HEK293 (cell line): ENCODE data around the gene LRRTM4.

Experiments used
- CTCF ChIA-PET: fragments of 350-600 bp; formaldehyde crosslinking; extraction: SDS; loops from one replicate; lab custom pipeline; 2021; ENCODE audit warnings: antibody characterized with exemption; lab: Yijun Ruan, JAX
- POLR2A ChIA-PET: fragments of 300-600 bp; formaldehyde crosslinking; extraction: SDS; loops from one replicate; lab custom pipeline; 2020; ENCODE audit warnings: antibody characterized with exemption, inconsistent platforms; lab: Yijun Ruan, JAX
- H3K27ac ChIP-seq: fragments of 200-500 bp; sonication (Bioruptor generic); 2 replicates; pipeline ENCODE4 v1.5.1; 2014; ENCODE audit warnings: low read depth, low read length, control low read depth, inconsistent platforms; ENCODE audit errors: extremely low read depth
- H3K36me3 ChIP-seq, 2 experiments: fragments of 200-500 bp in 1 of 2; sonication (Bioruptor generic) in 1 of 2; 1 replicate in 1 of 2; 2 replicates in 1 of 2; pipeline ENCODE4 v1.5.1; 2014 to 2017; ENCODE audit warnings: inconsistent platforms in 2 of 2, low read length in 2 of 2; ENCODE audit not compliant: control insufficient read depth in 2 of 2, insufficient read depth in 1 of 2
- H3K4me1 ChIP-seq: fragments of 200-500 bp; sonication (Bioruptor generic); 2 replicates; pipeline ENCODE4 v1.5.1; 2014; ENCODE audit warnings: mild to moderate bottlenecking, low read length, inconsistent platforms; ENCODE audit not compliant: control insufficient read depth, insufficient read depth
- H3K4me3 ChIP-seq: 2 replicates; pipeline ENCODE4 v1.5.1; 2011; ENCODE audit warnings: low read depth, mild to moderate bottlenecking, control low read depth, low read length, moderate library complexity
- H3K9me3 ChIP-seq: fragments of 200-500 bp; sonication (Bioruptor generic); 2 replicates; pipeline ENCODE4 v1.5.1; 2014; ENCODE audit warnings: low read depth, low read length, inconsistent platforms; ENCODE audit not compliant: control insufficient read depth, insufficient read depth
- ATF2 ChIP-seq: fragments of 450-650 bp; formaldehyde crosslinking; IDR thresholded peaks from 2 replicates; pipeline ENCODE4 v1.5.1; 2016; ENCODE audit warnings: missing biosample characterization, missing genetic modification characterization, low read depth
- GLI2 ChIP-seq: fragments of 450-650 bp; formaldehyde crosslinking; IDR thresholded peaks from 2 replicates; pipeline ENCODE4; 2017; ENCODE audit warnings: missing biosample characterization, missing genetic modification characterization, low read depth, borderline replicate concordance
- GLIS1 ChIP-seq: fragments of 450-650 bp; formaldehyde crosslinking; IDR thresholded peaks from 2 replicates; pipeline ENCODE4 v1.5.1; 2016; ENCODE audit warnings: missing biosample characterization, missing genetic modification characterization
- IKZF3 ChIP-seq: fragments of 450-650 bp; IDR thresholded peaks from 2 replicates; pipeline ENCODE4 v1.5.0; 2018; ENCODE audit warnings: missing biosample characterization, mild to moderate bottlenecking, missing genetic modification characterization, moderate library complexity
- KLF8 ChIP-seq: fragments of 450-650 bp; formaldehyde crosslinking; IDR thresholded peaks from 2 replicates; pipeline ENCODE4 v1.5.1; 2016; ENCODE audit warnings: missing biosample characterization, missing genetic modification characterization
- PRDM6 ChIP-seq: fragments of 450-650 bp; formaldehyde crosslinking; IDR thresholded peaks from 2 replicates; pipeline ENCODE4 v1.5.1; 2017; ENCODE audit warnings: missing biosample characterization, missing genetic modification characterization
- RBAK ChIP-seq: fragments of 450-650 bp; formaldehyde crosslinking; IDR thresholded peaks from 2 replicates; pipeline ENCODE4 v1.5.1; 2016; ENCODE audit warnings: missing biosample characterization, missing genetic modification characterization
- TRIM28 ChIP-seq: IDR thresholded peaks from 2 replicates; pipeline ENCODE4 v1.6.1; 2011; ENCODE audit warnings: low read length, control low read depth, borderline replicate concordance
- ZNF132 ChIP-seq: fragments of 450-650 bp; formaldehyde crosslinking; IDR thresholded peaks from 2 replicates; pipeline ENCODE4 v1.5.1; 2017; ENCODE audit warnings: missing biosample characterization, missing genetic modification characterization, borderline replicate concordance
- ZNF140 ChIP-seq: fragments of 450-650 bp; formaldehyde crosslinking; IDR thresholded peaks from 2 replicates; pipeline ENCODE4 v1.5.1; 2016; ENCODE audit warnings: missing biosample characterization, missing genetic modification characterization
- ZNF184 ChIP-seq: fragments of 450-650 bp; IDR thresholded peaks from 2 replicates; pipeline ENCODE4 v1.5.1; 2018; ENCODE audit warnings: missing biosample characterization, mild to moderate bottlenecking, missing genetic modification characterization
- ZNF202 ChIP-seq: fragments of 450-650 bp; formaldehyde crosslinking; IDR thresholded peaks from 2 replicates; pipeline ENCODE4 v1.5.1; 2016; ENCODE audit warnings: missing biosample characterization, missing genetic modification characterization, borderline replicate concordance
- ZNF302 ChIP-seq: fragments of 450-650 bp; formaldehyde crosslinking; IDR thresholded peaks from 2 replicates; pipeline ENCODE4 v1.5.1; 2016; ENCODE audit warnings: missing biosample characterization, missing genetic modification characterization, low read depth
- ZNF335 ChIP-seq: fragments of 450-650 bp; formaldehyde crosslinking; conservative IDR thresholded peaks from 2 replicates; pipeline ENCODE4 v1.5.1; 2016; ENCODE audit warnings: missing biosample characterization, missing genetic modification characterization
- ZNF366 ChIP-seq: fragments of 450-650 bp; formaldehyde crosslinking; conservative IDR thresholded peaks from 2 replicates; pipeline ENCODE4 v1.5.1; 2016; ENCODE audit warnings: missing biosample characterization, missing genetic modification characterization
- ZNF433 ChIP-seq: fragments of 450-650 bp; formaldehyde crosslinking; IDR thresholded peaks from 2 replicates; pipeline ENCODE4 v1.5.1; 2016; ENCODE audit warnings: missing biosample characterization, missing genetic modification characterization, low read depth
- ZNF544 ChIP-seq: fragments of 450-650 bp; formaldehyde crosslinking; IDR thresholded peaks from 2 replicates; pipeline ENCODE4 v1.5.0; 2017; ENCODE audit warnings: missing biosample characterization, missing genetic modification characterization
- ZNF629 ChIP-seq: fragments of 450-650 bp; formaldehyde crosslinking; IDR thresholded peaks from 2 replicates; pipeline ENCODE4 v1.5.1; 2017; ENCODE audit warnings: missing biosample characterization, missing genetic modification characterization
- ZNF658 ChIP-seq: fragments of 450-650 bp; formaldehyde crosslinking; IDR thresholded peaks from 2 replicates; pipeline ENCODE4; 2016; ENCODE audit warnings: missing biosample characterization, missing genetic modification characterization
- ZNF677 ChIP-seq: fragments of 450-650 bp; IDR thresholded peaks from 2 replicates; pipeline ENCODE4 v1.5.0; 2018; ENCODE audit warnings: missing biosample characterization, mild to moderate bottlenecking, missing genetic modification characterization, moderate library complexity
- ZNF701 ChIP-seq: fragments of 450-650 bp; formaldehyde crosslinking; IDR thresholded peaks from 2 replicates; pipeline ENCODE4 v1.5.1; 2016; ENCODE audit warnings: missing biosample characterization, missing genetic modification characterization
- ZNF76 ChIP-seq: fragments of 450-650 bp; formaldehyde crosslinking; IDR thresholded peaks from 2 replicates; pipeline ENCODE4; 2016; ENCODE audit warnings: low read depth, missing biosample characterization, missing genetic modification characterization, borderline replicate concordance
- ZSCAN18 ChIP-seq: fragments of 450-650 bp; formaldehyde crosslinking; IDR thresholded peaks from 2 replicates; pipeline ENCODE4 v1.5.1; 2016; ENCODE audit warnings: missing biosample characterization, missing genetic modification characterization
- TF ChIP-seq, protein P1 (sequence below): fragments of 450-650 bp; formaldehyde crosslinking; IDR thresholded peaks from 2 replicates; pipeline ENCODE4 v1.5.1; 2016; ENCODE audit warnings: missing biosample characterization, missing genetic modification characterization

Gene LRRTM4

GRCh38 chr2:77421971-77422370 lies 100.2 kb downstream of the LRRTM4 start:
- no peak overlapping the region for H3K4me3 ChIP-seq
- POLR2A ChIA-PET: no interaction called here
- no peak for TF ChIP-seq ZNF76 (tag by site-specific recombination)
- TF ChIP-seq ZSCAN18: no peak
- TF ChIP-seq ZNF335: no peak
- TF ChIP-seq ZNF658: no peak
- no peak for TF ChIP-seq ZNF184 (tag by site-specific recombination)
- H3K9me3 ChIP-seq: no peaks in the 10 kb centered on the region
- CTCF ChIA-PET: no interaction called here
- H3K27ac ChIP-seq: no peak overlapping the region
- H3K4me1 ChIP-seq: no peaks in the 10 kb centered on the region
- H3K36me3 ChIP-seq: no peaks in the 10 kb centered on the region

GRCh38 chr2:77418537-77418936 lies 103.6 kb downstream of the LRRTM4 start:
- Histone ChIP-seq H3K4me3 (no peak overlapping the region), H3K36me3 (no peaks in the 10 kb centered on the region), H3K27ac (no peak overlapping the region), H3K4me1 (no peaks in the 10 kb centered on the region), H3K9me3 (no peaks in the 10 kb centered on the region)
- TF ChIP-seq TRIM28: no peak
- no peak for TF ChIP-seq ATF2 (tag by site-specific recombination)
- no peak for TF ChIP-seq KLF8
- TF ChIP-seq ZNF544 (tag by site-specific recombination): no peak
- TF ChIP-seq ZNF132 (tag by site-specific recombination): no peak
- TF ChIP-seq ZNF433 (tag by site-specific recombination): no peak
- TF ChIP-seq ZNF629 (tag by site-specific recombination): no peak
- CTCF ChIA-PET: no interaction called here
- POLR2A ChIA-PET: no interaction called here

- POLR2A ChIA-PET: no interaction called here
- no peak overlapping the region for H3K4me3 ChIP-seq
- CTCF ChIA-PET: no interaction called here
- H3K27ac ChIP-seq: no peak overlapping the region
- H3K36me3 ChIP-seq: no peaks in the 10 kb centered on the region
- no peaks in the 10 kb centered on the region for H3K4me1 ChIP-seq
- no peaks in the 10 kb centered on the region for H3K9me3 ChIP-seq
- no peak for TF ChIP-seq PRDM6 (tag by site-specific recombination)
- TF ChIP-seq ZNF76 (tag by site-specific recombination): no peak
- no peak for TF ChIP-seq ZNF202 (tag by site-specific recombination)
- no peak for TF ChIP-seq ZNF335
- TF ChIP-seq, protein P1, sequence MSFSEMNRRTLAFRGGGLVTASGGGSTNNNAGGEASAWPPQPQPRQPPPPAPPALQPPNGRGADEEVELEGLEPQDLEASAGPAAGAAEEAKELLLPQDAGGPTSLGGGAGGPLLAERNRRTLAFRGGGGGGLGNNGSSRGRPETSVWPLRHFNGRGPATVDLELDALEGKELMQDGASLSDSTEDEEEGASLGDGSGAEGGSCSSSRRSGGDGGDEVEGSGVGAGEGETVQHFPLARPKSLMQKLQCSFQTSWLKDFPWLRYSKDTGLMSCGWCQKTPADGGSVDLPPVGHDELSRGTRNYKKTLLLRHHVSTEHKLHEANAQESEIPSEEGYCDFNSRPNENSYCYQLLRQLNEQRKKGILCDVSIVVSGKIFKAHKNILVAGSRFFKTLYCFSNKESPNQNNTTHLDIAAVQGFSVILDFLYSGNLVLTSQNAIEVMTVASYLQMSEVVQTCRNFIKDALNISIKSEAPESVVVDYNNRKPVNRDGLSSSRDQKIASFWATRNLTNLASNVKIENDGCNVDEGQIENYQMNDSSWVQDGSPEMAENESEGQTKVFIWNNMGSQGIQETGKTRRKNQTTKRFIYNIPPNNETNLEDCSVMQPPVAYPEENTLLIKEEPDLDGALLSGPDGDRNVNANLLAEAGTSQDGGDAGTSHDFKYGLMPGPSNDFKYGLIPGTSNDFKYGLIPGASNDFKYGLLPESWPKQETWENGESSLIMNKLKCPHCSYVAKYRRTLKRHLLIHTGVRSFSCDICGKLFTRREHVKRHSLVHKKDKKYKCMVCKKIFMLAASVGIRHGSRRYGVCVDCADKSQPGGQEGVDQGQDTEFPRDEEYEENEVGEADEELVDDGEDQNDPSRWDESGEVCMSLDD (tag by site-specific recombination): no peak
- no peak for TF ChIP-seq ZNF366 (tag by site-specific recombination)
- TF ChIP-seq IKZF3 (tag by site-specific recombination): no peak
- no peak for TF ChIP-seq ZNF677 (tag by site-specific recombination)
- TF ChIP-seq RBAK (tag by site-specific recombination): no peak
- TF ChIP-seq GLIS1 (tag by site-specific recombination): no peak
- TF ChIP-seq GLI2 (tag by site-specific recombination): no peak
- no peak for TF ChIP-seq ZNF302 (tag by site-specific recombination)
- TF ChIP-seq ZNF701 (tag by site-specific recombination): no peak
- TF ChIP-seq ZNF132 (tag by site-specific recombination): no peak
- no peak for TF ChIP-seq ZNF140 (tag by site-specific recombination)
These were observed 118.0 kb downstream of the LRRTM4 start for GRCh38 chr2:77404189-77404588.
